GM20000 (cell line): Measurements from ENCODE around the gene IQCH.

ENCODE experiments used
- DNase-seq: peaks from one replicate; pipeline ENCODE4 v3.0.0; 2012; ENCODE audit warnings: low spot score
- TF ChIP-seq, protein P1 (sequence below): IDR thresholded peaks from 2 replicates; pipeline ENCODE4 v1.5.1; 2012; ENCODE audit warnings: mild to moderate bottlenecking, control low read depth; ENCODE audit errors: extremely low read depth, missing control alignments

IQCH gene

DNA sequence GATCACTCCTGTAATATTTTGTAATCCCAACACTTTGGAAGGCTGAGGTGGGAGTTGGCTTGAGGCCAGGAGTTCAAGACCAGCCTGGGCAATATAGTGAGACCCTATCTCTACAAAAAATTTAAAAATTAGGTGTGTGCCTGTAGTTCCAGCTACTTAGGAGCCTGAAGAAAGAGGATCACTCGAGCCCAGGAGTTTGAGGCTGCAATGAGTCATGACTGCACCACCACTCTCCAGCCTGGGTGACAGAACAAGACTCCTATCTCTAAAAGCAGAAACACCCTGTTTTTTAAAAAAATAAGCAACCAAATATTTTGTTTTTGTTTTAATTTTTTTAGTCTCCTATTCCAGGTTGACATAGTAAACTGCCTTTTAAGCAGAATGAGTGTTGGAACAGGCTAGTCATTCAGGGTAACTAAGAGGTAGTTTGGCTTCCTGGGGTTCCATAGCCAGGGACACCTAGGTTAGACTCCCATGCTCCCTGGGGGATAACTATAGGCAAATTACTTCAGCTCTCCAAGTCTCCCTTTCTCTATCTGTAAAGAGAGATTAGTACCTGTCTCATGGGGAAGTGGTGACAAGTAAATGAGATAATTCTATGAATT is 151.8 kb downstream of the IQCH start:
- DNase-seq: no peak
- TF ChIP-seq, protein P1, sequence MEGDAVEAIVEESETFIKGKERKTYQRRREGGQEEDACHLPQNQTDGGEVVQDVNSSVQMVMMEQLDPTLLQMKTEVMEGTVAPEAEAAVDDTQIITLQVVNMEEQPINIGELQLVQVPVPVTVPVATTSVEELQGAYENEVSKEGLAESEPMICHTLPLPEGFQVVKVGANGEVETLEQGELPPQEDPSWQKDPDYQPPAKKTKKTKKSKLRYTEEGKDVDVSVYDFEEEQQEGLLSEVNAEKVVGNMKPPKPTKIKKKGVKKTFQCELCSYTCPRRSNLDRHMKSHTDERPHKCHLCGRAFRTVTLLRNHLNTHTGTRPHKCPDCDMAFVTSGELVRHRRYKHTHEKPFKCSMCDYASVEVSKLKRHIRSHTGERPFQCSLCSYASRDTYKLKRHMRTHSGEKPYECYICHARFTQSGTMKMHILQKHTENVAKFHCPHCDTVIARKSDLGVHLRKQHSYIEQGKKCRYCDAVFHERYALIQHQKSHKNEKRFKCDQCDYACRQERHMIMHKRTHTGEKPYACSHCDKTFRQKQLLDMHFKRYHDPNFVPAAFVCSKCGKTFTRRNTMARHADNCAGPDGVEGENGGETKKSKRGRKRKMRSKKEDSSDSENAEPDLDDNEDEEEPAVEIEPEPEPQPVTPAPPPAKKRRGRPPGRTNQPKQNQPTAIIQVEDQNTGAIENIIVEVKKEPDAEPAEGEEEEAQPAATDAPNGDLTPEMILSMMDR: no peak

DNA sequence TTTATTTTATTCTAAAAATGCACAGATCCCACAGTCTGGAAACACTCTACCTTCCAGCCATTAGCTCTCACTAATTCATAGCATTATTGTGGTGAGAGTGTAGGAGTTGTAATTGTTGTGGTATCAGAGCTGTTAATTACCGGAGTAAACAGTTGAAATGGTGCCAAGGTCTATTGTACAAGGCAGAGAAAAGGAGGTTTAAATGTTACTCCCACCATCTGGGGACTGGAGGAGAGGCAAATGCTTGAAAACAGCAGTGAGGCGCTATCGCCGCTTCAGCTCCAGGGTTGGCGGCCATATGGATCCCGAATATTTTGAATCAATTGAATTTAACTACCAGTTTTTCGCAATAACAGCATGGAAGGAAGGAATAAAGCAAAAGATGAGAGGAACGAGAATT is 153.2 kb downstream of the IQCH start:
- DNase-seq: no peak
- TF ChIP-seq, protein P1: no peak

DNA sequence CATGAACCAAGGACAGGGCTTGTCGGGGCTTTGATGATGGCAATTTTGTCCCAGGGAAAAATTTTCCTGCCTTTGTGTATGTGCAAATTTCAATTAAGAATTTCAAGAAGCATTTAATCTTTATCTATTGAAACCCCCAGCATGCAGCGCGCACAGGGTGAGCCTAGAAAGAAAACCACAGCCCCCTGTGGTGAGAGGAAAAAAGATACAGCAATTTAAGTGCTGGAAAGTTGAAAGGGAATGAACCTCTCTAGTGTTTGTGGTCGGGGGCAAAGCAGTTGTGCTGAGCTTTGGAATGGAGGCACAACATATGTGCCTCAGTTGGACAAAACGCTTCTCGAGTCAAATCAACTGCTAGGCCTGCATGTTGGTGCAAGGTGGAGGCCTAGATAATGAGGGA is 154.6 kb downstream of the IQCH start:
- TF ChIP-seq, protein P1: no peak
- DNase-seq: no peak

DNA sequence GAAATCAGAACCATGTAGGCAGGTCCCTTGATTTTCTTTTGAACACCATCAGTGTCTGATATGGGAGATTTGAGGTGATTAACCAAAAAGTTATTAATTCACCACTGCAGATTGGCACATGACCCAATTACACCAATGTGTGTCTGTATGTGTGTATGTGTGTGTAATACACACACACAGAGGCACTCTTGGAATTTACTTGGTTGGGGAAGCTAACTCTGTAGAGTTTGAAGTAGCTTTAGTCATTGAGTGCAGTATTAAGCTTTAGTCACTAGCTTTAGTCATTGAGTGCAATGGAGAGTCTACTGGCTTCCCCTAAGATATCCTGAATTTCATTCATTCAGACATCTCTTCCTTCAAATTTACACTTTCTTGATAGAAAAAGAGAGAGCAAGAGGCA is 156.9 kb downstream of the IQCH start:
- no peak for DNase-seq
- TF ChIP-seq, protein P1: no peak

DNA sequence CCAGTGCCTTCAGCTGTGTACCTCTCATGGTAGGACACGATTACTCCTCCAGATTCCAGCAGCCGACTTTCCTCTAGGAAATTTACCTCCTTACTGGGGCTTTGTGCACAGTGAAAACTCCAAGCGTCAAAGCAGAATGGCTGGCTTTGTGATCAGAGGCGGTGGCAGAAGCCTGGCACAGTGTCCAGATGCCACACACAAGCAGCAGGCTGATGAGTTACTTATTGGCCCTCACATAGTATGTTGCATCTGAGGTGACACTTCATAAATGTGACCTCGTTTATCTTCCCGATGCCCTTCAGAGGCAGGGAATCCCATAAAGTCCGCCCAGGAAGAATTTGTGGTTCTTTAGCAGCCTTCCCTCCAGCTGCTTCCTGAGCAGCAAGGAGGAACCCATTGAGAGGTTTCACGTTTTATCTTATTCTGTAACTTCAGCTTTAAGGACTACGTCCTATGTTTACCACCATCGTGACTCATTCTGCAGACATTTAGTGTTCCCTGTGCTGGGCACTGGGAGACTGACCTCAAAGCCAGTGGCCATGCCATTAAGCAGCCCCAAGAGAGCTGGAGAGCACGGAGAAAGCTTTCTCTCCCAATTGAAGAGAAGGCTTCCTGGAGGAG is 159.3 kb downstream of the IQCH start:
- no peak for DNase-seq

DNA sequence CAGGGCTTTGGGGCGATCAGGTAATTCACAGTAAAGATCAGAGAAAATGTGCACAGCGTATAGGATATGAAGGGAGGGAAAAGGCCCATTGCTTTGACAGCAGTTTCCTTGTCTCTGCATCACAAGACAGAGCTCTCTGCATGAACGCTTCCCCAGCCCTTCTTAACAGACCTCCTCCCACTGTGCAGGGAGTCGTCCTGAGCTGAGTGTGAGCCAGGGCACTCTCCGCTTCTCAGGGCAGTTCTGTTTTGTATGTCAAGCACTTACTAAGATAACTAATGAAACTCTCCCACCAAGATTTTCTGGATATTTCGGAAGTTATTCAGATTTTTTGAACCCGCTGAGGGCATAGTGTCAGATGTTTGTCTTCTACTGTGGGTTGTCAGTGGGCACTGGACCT is 160.6 kb downstream of the IQCH start:
- TF ChIP-seq, protein P1: no peak
- no peak for DNase-seq

More for the DNA sequence above, 159.3 kb downstream of the IQCH start:
- TF ChIP-seq, protein P1: no peak

DNA sequence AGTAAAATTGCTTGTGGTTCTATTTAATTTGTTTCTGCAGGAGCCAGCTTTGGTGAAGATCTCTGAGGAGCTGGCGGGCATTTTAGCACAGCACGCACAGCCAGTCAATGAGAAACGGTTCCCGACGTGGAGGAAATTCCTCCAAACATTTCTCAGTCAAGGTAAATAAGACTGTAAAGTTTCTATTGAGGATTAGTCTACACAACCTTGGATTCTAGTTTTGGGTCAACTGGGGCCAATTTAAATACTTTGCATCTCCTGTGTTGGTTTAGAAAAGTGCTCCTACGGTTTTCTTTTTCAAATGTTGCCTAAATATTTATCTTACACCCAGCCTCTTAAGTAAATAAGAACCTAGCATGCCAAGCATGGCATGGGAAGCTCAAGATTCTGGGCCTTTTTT is 162.3 kb downstream of the IQCH start:
- TF ChIP-seq, protein P1: no peak

More for the DNA sequence above, 162.3 kb downstream of the IQCH start:
- DNase-seq: no peak
